ENCODE data around the gene FLCN.

DNA sequence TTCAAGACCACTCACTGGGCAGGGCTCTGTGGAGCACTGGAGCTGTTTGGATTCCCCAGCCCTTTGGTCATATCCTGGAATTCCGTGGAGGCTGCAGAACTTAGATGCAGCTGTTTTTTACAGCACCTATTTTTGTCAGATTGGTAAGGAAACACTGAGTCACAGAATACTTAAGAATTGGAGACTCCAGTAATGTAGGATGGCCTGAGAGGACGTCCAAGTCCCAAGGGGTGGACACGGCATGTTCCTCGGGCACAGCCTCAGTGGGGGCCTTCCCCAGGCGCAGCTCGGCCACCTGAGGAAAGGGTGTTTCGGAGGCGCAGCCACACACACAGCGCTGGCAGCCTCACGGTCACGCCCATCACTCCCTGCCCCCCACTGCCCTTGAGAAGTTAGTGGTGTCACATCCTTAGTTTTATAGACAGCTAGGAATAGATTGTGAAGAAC lies 45.6 kb downstream of the FLCN start:
- TF ChIP-seq TAF1 (IDR thresholded peaks at IDR 0.05; ENCODE audit: borderline replicate concordance, low read depth, low read length), result no peak
- no peak for TF ChIP-seq CEBPZ (IDR thresholded peaks at IDR 0.05; ENCODE audit: low read depth, low read length)
- TF ChIP-seq EZH2 (IDR thresholded peaks at IDR 0.05; ENCODE audit: borderline replicate concordance, control insufficient read depth, low read depth, low read length), result no peak
- TF ChIP-seq POLR2AphosphoS2 (IDR thresholded peaks at IDR 0.05; ENCODE audit: low read depth, low read length), result no peak
- TF ChIP-seq SIX5 (IDR thresholded peaks at IDR 0.05; ENCODE audit: low read depth, low read length, severe bottlenecking), result no peak
- TF ChIP-seq PKNOX1 (IDR thresholded peaks at IDR 0.05), result no peak
